Breast epithelium (tissue), 4 donors: ENCODE results near the gene RNF11. TPM values are rescaled to one million over a fixed set of nuclear protein-coding genes. Genes with fewer than 3 reads are reported as not detected.

ENCODE experiments used
- DNase-seq, 2 donors: peaks; one replicate each; pipeline ENCODE4 v3.0.0-alpha.2; 2019; ENCODE audit warnings: low spot score in 2 of 2
- H3K27ac ChIP-seq, 2 donors: fragments of 200-600 bp; sonication (generic) in 1 of 2; one replicate each; pipeline ENCODE4 v1.5.1; 2016 to 2019; ENCODE audit warnings: mild to moderate bottlenecking in 1 of 2
- H3K27me3 ChIP-seq, 2 donors: fragments of 200-600 bp; sonication (generic) in 1 of 2; one replicate each; pipeline versions ENCODE4 v1.5.1 to v1.6.0; 2017 to 2019; ENCODE audit warnings: control low read depth in 1 of 2, mild to moderate bottlenecking in 1 of 2
- H3K36me3 ChIP-seq: fragments of 200-600 bp; one replicate; pipeline ENCODE4 v1.5.1; 2019
- H3K4me1 ChIP-seq, 2 donors: fragments of 200-600 bp; sonication (generic); one replicate each; pipeline ENCODE4 v1.5.1; 2016 to 2019; ENCODE audit warnings: control low read depth in 1 of 2
- H3K4me3 ChIP-seq, 3 donors: fragments of 200-600 bp; sonication (generic); 1 replicate in 2 of 3; 2 replicates in 1 of 3; pipeline ENCODE4 v1.5.1; 2016 to 2019; ENCODE audit warnings: mild to moderate bottlenecking in 3 of 3, moderate library complexity in 2 of 3
- H3K9me3 ChIP-seq, 2 donors: fragments of 200-600 bp; sonication (generic) in 1 of 2; one replicate each; pipeline ENCODE4 v1.5.1; 2016 to 2019; ENCODE audit warnings: control low read depth in 1 of 2
- POLR2A ChIP-seq: fragments of 450-650 bp; IDR thresholded peaks from one replicate; pipeline ENCODE4 v1.6.1; 2016; ENCODE audit warnings: antibody characterized with exemption, mild to moderate bottlenecking, moderate library complexity
- POLR2AphosphoS5 ChIP-seq, 3 donors: sonication (generic); formaldehyde crosslinking; IDR thresholded peaks; one replicate each; pipeline ENCODE4 v1.6.1; 2017; ENCODE audit warnings: antibody characterized with exemption in 3 of 3
- intact Hi-C: fragments of 100-400 bp; cut with DNase I; formaldehyde crosslinking; loops from one replicate; pipeline ENCODE4 v1.15.1; 2023; ENCODE audit warnings: low total_unique reads
- total RNA-seq, 3 donors: library from RNA; depleted of rRNA; stranded (reverse); fragments of >200 nt; gene quantifications; one replicate each; pipeline ENCODE4 v1.1.0, GENCODE V29; 2016
- TF ChIP-seq, protein P1 (sequence below), 3 donors: fragments of 450-650 bp; IDR thresholded peaks; one replicate each; pipeline ENCODE4 v1.5.1; 2016 to 2017; ENCODE audit warnings: antibody characterized with exemption in 3 of 3, mild to moderate bottlenecking in 3 of 3, moderate library complexity in 3 of 3

The RNF11 gene
- total RNA-seq, 3 donors from 2014 or later: 96.0 to 100 (median 96.9) TPM

DNA sequence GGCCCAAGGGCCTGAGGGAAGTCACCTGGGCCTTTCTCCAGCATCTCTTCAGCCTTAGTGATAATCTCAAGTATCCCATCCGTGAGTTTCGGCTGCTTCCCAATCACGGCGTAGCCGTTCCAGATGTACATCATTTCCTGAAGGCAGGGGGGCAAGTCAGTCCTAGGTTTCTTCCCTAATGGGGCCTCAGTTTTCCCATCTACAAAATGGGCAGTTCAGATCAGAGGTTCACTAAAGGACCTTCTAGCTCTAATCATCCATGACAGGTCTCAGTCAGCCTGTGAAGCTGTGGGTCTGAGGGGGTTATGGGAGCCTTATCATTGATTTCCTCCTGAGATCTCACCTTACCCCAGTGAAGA is 54.4 kb downstream of the RNF11 start:
- no peaks in the 10 kb centered on the region for H3K36me3 ChIP-seq
- intact Hi-C loops: no loop called here
- H3K27me3 ChIP-seq: no peaks in the 10 kb centered on the region
- H3K4me1 ChIP-seq: no peaks in the 10 kb centered on the region
- TF ChIP-seq, protein P1, sequence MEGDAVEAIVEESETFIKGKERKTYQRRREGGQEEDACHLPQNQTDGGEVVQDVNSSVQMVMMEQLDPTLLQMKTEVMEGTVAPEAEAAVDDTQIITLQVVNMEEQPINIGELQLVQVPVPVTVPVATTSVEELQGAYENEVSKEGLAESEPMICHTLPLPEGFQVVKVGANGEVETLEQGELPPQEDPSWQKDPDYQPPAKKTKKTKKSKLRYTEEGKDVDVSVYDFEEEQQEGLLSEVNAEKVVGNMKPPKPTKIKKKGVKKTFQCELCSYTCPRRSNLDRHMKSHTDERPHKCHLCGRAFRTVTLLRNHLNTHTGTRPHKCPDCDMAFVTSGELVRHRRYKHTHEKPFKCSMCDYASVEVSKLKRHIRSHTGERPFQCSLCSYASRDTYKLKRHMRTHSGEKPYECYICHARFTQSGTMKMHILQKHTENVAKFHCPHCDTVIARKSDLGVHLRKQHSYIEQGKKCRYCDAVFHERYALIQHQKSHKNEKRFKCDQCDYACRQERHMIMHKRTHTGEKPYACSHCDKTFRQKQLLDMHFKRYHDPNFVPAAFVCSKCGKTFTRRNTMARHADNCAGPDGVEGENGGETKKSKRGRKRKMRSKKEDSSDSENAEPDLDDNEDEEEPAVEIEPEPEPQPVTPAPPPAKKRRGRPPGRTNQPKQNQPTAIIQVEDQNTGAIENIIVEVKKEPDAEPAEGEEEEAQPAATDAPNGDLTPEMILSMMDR (IDR thresholded peaks at IDR 0.05): no peak
- TF ChIP-seq POLR2AphosphoS5 (IDR thresholded peaks at IDR 0.05): no peak
- TF ChIP-seq POLR2A: no peak
- H3K4me3 ChIP-seq: no peak overlapping the region
- H3K9me3 ChIP-seq: no peaks in the 10 kb centered on the region
- no peak overlapping the region for H3K27ac ChIP-seq
- no peak for DNase-seq

- Histone ChIP-seq H3K36me3 (no peaks in the 10 kb centered on the region), H3K9me3 (no peaks in the 10 kb centered on the region), H3K27me3 (no peaks in the 10 kb centered on the region), H3K4me3 (no peak overlapping the region), H3K4me1 (no peaks in the 10 kb centered on the region), H3K27ac (no peak overlapping the region)
- intact Hi-C loops: no loop called here
- TF ChIP-seq, protein P1 (IDR thresholded peaks at IDR 0.05): no peak
- TF ChIP-seq POLR2AphosphoS5 (IDR thresholded peaks at IDR 0.05) (no peak), POLR2A (no peak)
- DNase-seq: no peak
Measured at GRCh38 chr1:51293898-51294515, 57.9 kb downstream of the RNF11 start.

GRCh38 chr1:51294566-51295184 is 58.6 kb downstream of the RNF11 start:
- Histone ChIP-seq H3K9me3 (no peaks in the 10 kb centered on the region), H3K4me3 (no peak overlapping the region), H3K27ac (no peak overlapping the region), H3K4me1 (no peaks in the 10 kb centered on the region), H3K36me3 (no peaks in the 10 kb centered on the region), H3K27me3 (no peaks in the 10 kb centered on the region)
- intact Hi-C loops: no loop called here
- peak in 1 of 2 donors; percentile 37 for DNase-seq
- TF ChIP-seq, protein P1 (IDR thresholded peaks at IDR 0.05): no peak

GRCh38 chr1:51295926-51296325 is 59.9 kb downstream of the RNF11 start:
- Histone ChIP-seq H3K4me1 (no peaks in the 10 kb centered on the region), H3K27ac (no peak overlapping the region), H3K4me3 (no peak overlapping the region), H3K36me3 (no peaks in the 10 kb centered on the region), H3K27me3 (no peaks in the 10 kb centered on the region), H3K9me3 (no peaks in the 10 kb centered on the region)
- peak in 1 of 2 donors; percentile 42 for DNase-seq
- TF ChIP-seq, protein P1 (IDR thresholded peaks at IDR 0.05): no peak
- no peak for TF ChIP-seq POLR2AphosphoS5 (IDR thresholded peaks at IDR 0.05)
- no peak for TF ChIP-seq POLR2A
- intact Hi-C loops: no loop called here
